ENCODE data around the gene PLA2G15.

DNA sequence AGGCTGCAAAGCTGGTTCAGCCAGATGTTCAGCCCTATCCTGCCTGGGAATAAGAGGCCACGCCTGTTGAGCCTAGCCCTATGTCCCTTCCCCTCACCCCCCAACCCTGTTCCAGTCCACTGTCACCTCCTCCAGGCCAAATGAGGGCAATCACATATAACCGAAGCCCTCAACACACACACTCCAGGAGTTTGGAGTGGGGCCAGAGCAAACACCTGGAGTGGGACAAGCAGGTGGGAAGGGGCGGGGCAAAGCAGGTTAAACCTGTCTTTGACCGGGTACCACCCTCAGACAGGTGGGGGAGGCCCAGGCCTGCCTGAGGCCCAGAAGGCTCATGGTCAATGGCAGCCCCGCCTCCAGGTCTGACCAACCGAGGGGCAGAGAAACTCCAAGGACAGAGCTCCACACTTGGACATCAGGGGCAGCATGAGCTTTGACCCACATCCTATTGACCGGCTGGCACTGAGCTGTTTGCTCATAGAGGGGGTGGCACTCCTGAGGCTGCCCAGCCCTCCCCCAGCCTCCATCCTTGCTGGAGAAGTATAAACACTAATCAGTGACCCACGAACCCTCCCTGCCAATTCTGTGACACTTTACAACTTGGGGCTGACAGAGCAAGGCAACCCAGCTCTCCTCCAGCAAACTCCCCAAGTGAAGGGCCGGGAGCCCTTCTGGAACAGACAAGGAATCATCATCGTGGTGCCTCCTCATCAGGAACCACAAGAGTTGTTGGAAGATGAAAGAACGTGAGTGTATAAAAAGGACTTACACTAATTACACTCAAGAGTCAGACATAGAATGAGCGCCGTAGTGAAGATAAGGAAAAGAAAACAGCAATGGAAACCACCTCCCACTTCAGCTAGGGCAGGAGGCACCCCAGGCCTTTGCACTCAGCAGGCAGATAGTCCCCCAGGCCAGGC is 10.7 kb upstream of the PLA2G15 start:
- TF ChIP-seq, protein P1, sequence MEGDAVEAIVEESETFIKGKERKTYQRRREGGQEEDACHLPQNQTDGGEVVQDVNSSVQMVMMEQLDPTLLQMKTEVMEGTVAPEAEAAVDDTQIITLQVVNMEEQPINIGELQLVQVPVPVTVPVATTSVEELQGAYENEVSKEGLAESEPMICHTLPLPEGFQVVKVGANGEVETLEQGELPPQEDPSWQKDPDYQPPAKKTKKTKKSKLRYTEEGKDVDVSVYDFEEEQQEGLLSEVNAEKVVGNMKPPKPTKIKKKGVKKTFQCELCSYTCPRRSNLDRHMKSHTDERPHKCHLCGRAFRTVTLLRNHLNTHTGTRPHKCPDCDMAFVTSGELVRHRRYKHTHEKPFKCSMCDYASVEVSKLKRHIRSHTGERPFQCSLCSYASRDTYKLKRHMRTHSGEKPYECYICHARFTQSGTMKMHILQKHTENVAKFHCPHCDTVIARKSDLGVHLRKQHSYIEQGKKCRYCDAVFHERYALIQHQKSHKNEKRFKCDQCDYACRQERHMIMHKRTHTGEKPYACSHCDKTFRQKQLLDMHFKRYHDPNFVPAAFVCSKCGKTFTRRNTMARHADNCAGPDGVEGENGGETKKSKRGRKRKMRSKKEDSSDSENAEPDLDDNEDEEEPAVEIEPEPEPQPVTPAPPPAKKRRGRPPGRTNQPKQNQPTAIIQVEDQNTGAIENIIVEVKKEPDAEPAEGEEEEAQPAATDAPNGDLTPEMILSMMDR (IDR thresholded peaks at IDR 0.05; ENCODE audit: insufficient read depth, low read depth, low read length): no peak
- no peak for TF ChIP-seq EZH2 (IDR thresholded peaks at IDR 0.05; ENCODE audit: insufficient read depth, low read length)
